Measurements from ENCODE around the gene FBH1. TPM values are rescaled to one million over a fixed set of nuclear protein-coding genes. Genes with fewer than 3 reads are reported as not detected.
"Not testable (repeated sequence)": the region's sequence is repeated elsewhere in the genome, so short reads cannot be mapped to it uniquely, and the experiment has no call there.

FBH1 gene
- total RNA-seq, 1 donor from 2014 or later = 54.5 TPM

GRCh38 chr10:5943536-5943935 lies 53.5 kb downstream of the FBH1 start:
- FAIRE-seq = no peak
- DNase-seq (ENCODE audit: low read depth) = no peak
- no peak for TF ChIP-seq CTCF (IDR thresholded peaks at IDR 0.05; ENCODE audit: insufficient read depth, low read length, severe bottlenecking)
- Histone ChIP-seq H3K36me3 (ENCODE audit: control insufficient read depth, insufficient read depth, low read length) (no peaks in the 10 kb centered on the region), H3K4me3 (ENCODE audit: low read depth, low read length) (no peak overlapping the region), H3K27me3 (ENCODE audit: control insufficient read depth, insufficient read depth, low read length) (no peaks in the 10 kb centered on the region)

GRCh38 chr10:5944389-5945189 lies 54.5 kb downstream of the FBH1 start:
- Histone ChIP-seq H3K4me3 (ENCODE audit: low read depth, low read length) (no peak overlapping the region), H3K36me3 (ENCODE audit: control insufficient read depth, insufficient read depth, low read length) (no peaks in the 10 kb centered on the region), H3K27me3 (ENCODE audit: control insufficient read depth, insufficient read depth, low read length) (no peaks in the 10 kb centered on the region)
- FAIRE-seq (no peak), DNase-seq (ENCODE audit: low read depth) (peak; percentile 98)
- TF ChIP-seq CTCF (IDR thresholded peaks at IDR 0.05; ENCODE audit: insufficient read depth, low read length, severe bottlenecking) = no peak

GRCh38 chr10:5945190-5945509 lies 55.1 kb downstream of the FBH1 start:
- FAIRE-seq (no peak), DNase-seq (ENCODE audit: low read depth) (no peak)
- no peak for TF ChIP-seq CTCF (IDR thresholded peaks at IDR 0.05; ENCODE audit: insufficient read depth, low read length, severe bottlenecking)
- H3K4me3 ChIP-seq (ENCODE audit: low read depth, low read length) = no peak overlapping the region
- H3K36me3 ChIP-seq (ENCODE audit: control insufficient read depth, insufficient read depth, low read length) = no peaks in the 10 kb centered on the region
- no peaks in the 10 kb centered on the region for H3K27me3 ChIP-seq (ENCODE audit: control insufficient read depth, insufficient read depth, low read length)

GRCh38 chr10:5945561-5946418 lies 55.7 kb downstream of the FBH1 start:
- no peak overlapping the region for H3K4me3 ChIP-seq (ENCODE audit: low read depth, low read length)
- H3K27me3 ChIP-seq (ENCODE audit: control insufficient read depth, insufficient read depth, low read length) = no peaks in the 10 kb centered on the region
- H3K36me3 ChIP-seq (ENCODE audit: control insufficient read depth, insufficient read depth, low read length) = no peaks in the 10 kb centered on the region
- DNase-seq (ENCODE audit: low read depth) (peak; percentile 70), FAIRE-seq (no peak)
- no peak for TF ChIP-seq CTCF (IDR thresholded peaks at IDR 0.05; ENCODE audit: insufficient read depth, low read length, severe bottlenecking)

GRCh38 chr10:5946419-5946775 lies 56.4 kb downstream of the FBH1 start:
- not testable (repeated sequence) for DNase-seq (ENCODE audit: low read depth); FAIRE-seq; H3K27me3 ChIP-seq (ENCODE audit: control insufficient read depth, insufficient read depth, low read length); H3K4me3 ChIP-seq (ENCODE audit: low read depth, low read length); H3K36me3 ChIP-seq (ENCODE audit: control insufficient read depth, insufficient read depth, low read length)

GRCh38 chr10:5946786-5947185 lies 56.7 kb downstream of the FBH1 start:
- Histone ChIP-seq H3K4me3 (ENCODE audit: low read depth, low read length) (no peak overlapping the region), H3K27me3 (ENCODE audit: control insufficient read depth, insufficient read depth, low read length) (no peaks in the 10 kb centered on the region), H3K36me3 (ENCODE audit: control insufficient read depth, insufficient read depth, low read length) (no peaks in the 10 kb centered on the region)
- FAIRE-seq = no peak
- DNase-seq (ENCODE audit: low read depth) = no peak
- no peak for TF ChIP-seq CTCF (IDR thresholded peaks at IDR 0.05; ENCODE audit: insufficient read depth, low read length, severe bottlenecking)
